HG03558 (cell line): ENCODE results near the gene PLA2G2E.
"Not testable (repeated sequence)": the region's sequence is repeated elsewhere in the genome, so short reads cannot be mapped to it uniquely, and the experiment has no call there.

ENCODE experiments used
- ATAC-seq: cut with Tn5 transposase; IDR thresholded peaks from one replicate; pipeline ENCODE4 v1.9.1; 2021; ENCODE audit warnings: moderate number of reproducible peaks; ENCODE audit not compliant: unreplicated experiment; ENCODE audit errors: extremely low read depth

Gene PLA2G2E

DNA sequence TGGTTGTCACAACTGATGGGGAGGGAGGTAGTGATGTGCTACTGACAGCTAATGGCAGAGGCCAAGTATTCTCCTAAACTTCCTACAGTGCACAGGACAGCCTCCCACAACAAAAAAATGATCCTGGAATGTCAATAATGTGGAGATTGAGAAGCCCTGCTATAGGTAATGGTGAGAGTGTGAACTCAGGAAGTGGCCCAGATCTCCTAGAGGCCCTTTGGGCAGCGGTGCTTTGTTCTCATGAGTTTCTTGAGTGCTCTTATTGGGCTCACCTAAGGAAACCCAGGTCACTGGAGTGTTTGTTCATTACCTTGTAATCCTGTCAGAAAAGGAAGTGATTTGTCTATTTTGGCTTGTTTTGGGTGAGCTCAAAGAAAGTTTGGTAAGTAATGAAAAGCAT lies 35.3 kb downstream of the PLA2G2E start:
- ATAC-seq = no peak

DNA sequence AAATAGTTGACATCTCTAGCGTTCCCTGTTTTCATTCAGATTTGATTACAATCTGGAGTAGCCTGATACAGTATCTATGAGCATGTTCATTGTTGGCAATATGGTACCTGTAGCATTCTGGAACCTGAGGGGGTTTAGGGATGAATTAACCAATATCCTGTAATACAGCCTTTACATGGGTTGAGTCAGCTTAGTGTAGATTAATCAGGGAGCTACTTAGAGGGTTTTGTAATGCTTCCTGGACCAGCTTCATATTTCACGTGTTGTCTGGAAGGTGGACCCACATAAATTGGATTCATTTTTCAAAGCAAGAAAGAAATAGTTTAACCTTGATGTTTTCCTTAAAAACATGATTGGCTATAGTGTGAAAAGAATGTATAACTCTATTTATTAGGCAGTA lies 37.6 kb downstream of the PLA2G2E start:
- ATAC-seq = no peak

DNA sequence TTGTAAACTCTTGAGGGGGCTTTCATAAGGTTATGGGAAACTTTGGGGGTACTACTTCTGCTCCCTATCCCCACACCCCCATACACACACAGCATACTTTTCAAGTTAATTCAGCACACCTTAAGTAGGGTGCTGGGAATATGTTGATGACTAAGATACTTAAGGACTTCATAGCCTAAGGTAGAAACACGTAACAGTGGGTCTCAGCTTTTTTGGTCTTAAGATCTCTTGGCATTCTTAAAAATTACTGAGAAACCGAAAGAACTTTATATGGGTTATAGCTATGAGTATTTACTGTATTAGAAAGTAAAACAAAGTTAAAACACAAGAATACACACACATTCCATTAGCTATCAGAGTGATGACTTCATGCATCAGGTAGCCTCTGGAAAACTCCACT lies 39.1 kb downstream of the PLA2G2E start:
- ATAC-seq = no peak

DNA sequence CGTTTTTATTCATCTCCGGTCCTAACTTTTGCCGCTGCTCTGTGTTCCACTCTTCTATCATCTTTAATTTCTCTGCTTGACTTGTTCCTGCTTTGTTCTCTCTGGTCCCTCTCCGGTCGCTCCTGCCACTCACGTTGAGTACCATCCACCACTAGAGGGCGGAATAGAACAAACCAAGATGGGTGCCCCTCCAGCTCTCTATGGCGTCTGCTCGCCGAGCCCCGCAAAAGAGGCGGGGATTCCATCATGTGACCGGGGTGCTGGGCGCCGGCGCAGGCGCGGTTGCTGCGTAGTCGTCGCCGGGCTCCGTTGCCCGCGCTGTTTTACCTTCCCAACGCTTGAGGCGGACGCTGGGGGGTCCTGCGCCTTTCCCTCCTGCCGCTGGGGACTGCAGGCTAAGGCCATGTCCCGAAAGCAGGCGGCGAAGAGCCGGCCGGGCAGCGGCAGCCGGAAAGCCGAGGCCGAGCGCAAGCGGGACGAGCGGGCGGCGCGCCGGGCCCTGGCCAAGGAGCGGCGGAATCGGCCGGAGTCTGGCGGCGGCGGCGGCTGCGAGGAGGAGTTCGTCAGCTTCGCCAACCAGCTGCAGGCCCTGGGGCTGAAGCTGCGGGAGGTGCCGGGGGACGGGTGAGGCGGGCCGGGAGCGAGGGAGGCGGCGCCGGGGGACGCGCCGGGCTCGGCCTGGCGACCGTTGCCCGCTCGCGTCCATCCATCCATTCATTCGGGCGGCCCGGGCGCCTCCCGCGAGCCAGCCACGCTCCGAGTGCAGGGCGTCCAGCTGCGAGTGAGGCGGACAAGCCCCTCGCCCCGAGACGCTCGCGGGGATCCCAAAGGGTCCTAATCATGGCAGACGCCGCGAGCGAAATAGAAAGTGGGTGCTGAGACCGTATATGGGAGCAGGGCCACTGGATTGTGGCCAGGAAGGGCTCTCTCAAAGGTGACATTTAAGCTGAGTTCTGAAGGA lies 41.0 kb downstream of the PLA2G2E start, which contains the start of gene OTUD3:
TSS of gene OTUD3 (plus strand) at position 285 of the 961 bp plus-strand sequence. CDS start at position 404, 119 bp downstream.
- ATAC-seq = peak; percentile 89

DNA sequence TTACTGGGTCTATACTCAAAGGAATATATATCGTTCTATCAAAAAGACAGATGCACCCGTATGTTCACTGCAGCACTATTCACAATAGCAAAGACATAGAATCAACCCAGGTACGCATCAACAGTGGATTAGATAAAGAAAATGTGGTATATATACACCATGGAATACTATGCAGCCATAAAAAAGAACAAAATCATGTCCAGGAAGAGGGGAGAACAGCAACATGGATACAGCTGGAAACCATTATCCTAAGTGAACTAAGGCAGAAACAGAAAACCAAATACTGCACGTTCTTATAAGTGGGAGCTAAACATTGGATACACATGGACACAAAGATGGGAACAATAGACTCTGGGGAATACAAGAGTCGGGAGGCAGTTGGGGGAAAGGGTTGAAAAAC lies 42.6 kb downstream of the PLA2G2E start:
- ATAC-seq = not testable (repeated sequence)

DNA sequence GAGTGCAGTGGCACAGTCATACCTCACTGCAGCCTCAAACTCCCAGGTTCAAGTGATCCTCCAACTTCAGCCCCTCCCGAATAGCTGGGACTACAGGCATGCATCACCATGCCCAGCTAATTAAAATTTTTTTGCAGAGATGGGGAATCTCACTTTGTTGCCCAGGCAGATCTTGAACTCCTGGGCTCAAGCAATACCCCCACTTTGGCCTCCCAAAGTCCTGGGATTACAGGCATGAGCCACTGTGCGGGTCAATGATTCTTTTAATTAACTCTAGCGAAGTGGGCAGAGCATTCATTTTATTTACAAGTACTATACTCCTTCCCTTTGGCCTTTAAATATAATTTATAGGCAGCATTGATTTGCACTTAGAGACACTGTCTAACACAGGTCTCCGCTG lies 43.8 kb downstream of the PLA2G2E start:
- no peak for ATAC-seq

DNA sequence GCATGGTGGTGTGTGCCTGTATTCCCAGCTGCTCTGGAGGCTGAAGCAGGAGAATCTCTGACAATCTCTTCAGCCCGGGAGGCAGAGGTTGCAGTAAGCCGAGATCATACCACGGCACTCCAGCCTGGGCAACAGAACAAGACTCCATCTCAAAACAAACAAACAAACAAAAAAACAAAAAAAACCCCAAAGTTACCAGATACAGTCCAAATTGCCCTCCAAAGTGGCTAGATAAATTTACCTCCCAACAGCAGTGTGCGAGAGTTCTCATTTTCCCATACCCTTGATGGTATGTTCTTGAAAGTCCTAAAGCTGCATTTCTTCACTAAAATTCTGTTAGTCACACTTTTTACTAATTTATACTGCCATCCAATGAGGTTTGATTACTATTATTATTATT lies 44.2 kb downstream of the PLA2G2E start:
- no peak for ATAC-seq

DNA sequence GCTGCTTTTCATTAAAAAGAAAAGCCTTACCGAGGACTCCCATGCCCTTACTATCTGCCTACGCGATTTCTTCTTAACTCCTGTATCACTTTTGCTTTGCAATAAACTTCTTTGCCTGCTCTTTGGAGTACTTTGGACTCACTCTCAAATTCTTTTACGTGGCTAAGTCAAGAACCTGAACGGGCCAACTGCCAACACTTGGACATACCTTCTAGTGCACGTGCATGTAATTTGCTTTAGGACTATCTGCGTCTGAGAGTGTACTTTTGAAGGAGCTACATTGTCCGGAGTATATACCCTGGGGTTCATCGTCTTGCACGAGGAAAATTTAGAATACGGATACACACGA lies 44.8 kb downstream of the PLA2G2E start:
- no peak for ATAC-seq

DNA sequence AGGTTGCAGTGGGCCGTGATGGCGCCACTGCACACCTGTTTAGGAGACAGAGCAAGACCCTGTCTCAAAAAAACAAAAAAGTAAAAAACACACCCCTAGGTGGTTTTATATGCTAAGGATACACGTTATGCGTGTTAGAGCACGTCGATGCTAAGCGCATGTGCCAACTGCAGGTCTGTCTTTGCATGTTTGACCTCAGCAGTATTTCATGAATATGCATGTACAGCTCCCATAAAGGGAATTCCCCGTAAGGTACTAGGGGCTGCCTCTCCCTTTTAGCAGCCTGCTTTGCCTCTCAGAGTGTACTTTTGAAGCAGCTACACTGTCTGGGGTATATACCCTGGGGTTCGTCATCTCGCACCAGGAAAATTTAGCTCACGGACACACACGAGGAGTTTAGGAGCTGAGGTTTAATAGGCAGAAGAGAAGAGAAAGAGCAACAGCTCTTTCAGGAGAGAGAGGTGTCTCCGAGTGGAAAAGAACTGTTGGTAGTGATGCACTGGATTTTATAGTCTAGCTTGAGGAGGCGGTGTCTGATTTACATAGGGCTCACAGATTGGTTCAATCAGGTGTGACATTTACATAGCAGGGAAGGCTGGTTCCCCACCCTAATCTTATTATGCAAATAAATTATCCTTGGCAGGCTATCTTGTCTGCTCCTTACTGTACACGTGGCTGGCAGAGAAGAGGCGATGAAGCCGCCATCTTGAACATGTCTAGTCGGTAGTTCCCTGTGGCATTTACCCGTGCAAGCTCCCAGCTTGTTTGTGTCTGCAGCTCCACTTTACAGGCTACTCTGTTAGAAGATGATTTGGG lies 45.4 kb downstream of the PLA2G2E start:
- no peak for ATAC-seq

DNA sequence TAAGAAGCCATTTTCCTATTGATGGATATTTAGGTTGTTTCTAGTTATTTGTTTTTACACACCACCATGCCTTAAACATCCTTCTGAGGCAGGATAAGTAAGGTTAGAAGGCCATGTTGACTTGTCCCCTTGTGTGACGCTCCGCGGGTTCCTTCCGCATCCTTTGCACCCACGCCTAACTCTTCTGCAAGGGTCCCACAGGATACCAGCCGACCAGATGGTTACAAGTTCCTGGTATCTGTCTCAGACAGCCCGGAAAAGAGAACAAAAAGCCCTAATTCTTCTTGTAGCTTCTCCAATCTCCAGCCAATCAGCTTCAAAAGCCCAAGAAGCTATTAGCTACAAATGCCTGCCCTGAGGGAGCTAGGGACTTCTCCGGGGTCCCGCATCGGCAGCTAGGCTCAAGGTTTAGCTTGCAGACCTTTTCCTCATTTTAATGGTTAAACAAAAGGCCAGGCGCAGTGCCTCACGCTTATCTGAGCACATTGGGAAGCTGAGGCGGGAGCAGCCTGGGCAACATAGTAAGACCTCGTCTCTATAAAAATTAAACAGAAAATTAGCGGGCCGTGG lies 46.2 kb downstream of the PLA2G2E start:
- no peak for ATAC-seq

DNA sequence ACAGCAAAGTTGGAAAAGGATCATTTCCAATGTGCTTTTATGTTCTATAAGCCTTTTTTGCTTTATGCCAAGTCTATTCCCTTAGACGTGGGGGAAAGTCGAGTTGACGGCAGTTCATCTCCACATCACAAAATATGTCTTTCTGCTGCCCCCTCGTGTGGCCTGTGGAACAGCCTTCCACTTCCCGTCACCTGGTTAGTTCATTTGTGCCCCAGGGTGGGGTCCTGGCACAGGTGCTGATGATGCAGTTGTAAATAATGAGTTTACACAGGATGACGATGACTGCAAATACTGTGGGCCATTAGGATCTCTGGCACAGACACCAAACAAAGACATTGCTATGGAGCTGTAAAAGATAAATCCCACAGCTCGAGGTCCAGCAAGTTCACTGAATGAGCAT lies 51.2 kb downstream of the PLA2G2E start:
- ATAC-seq = no peak
